Hepatocyte (in vitro differentiated cells): Measurements from ENCODE around the gene LMOD1. TPM values are rescaled to one million over a fixed set of nuclear protein-coding genes. Genes with fewer than 3 reads are reported as not detected.

Experiments
- DNase-seq: peaks from one replicate; pipeline ENCODE4 v3.0.0-alpha.2; 2016; ENCODE audit warnings: low spot score
- H2AFZ ChIP-seq: fragments of 200-600 bp; sonication (generic); 2 replicates; pipeline ENCODE4 v1.6.0; 2016; ENCODE audit warnings: antibody characterized with exemption, mild to moderate bottlenecking
- H3K27ac ChIP-seq: fragments of 200-600 bp; sonication (generic); 2 replicates; pipeline ENCODE4 v1.5.1; 2016; ENCODE audit warnings: mild to moderate bottlenecking
- H3K27me3 ChIP-seq: fragments of 200-600 bp; sonication (generic); 2 replicates; pipeline ENCODE4 v1.6.1; 2016
- H3K36me3 ChIP-seq: fragments of 200-600 bp; sonication (generic); replicated peaks from 2 replicates; pipeline ENCODE4 v1.5.1; 2016; ENCODE audit warnings: low read depth; ENCODE audit not compliant: insufficient read depth
- H3K4me1 ChIP-seq: fragments of 200-600 bp; sonication (generic); 2 replicates; pipeline ENCODE4 v1.5.1; 2016; ENCODE audit warnings: mild to moderate bottlenecking, moderate library complexity; ENCODE audit not compliant: insufficient read depth
- H3K4me2 ChIP-seq: fragments of 200-600 bp; sonication (generic); 2 replicates; pipeline ENCODE4 v1.6.0; 2016
- H3K4me3 ChIP-seq: fragments of 200-600 bp; sonication (generic); 2 replicates; pipeline ENCODE4 v1.5.1; 2016; ENCODE audit warnings: mild to moderate bottlenecking
- H3K79me2 ChIP-seq: fragments of 200-600 bp; sonication (generic); 2 replicates; pipeline ENCODE4 v1.6.0; 2017; ENCODE audit warnings: mild to moderate bottlenecking
- H3K9me2 ChIP-seq: fragments of 200-600 bp; sonication (generic); replicated peaks from 2 replicates; pipeline ENCODE4 v1.6.0; 2017; ENCODE audit warnings: mild to moderate bottlenecking; ENCODE audit not compliant: insufficient read depth
- H3K9me3 ChIP-seq: fragments of 200-600 bp; sonication (generic); 2 replicates; pipeline ENCODE4 v1.5.1; 2016; ENCODE audit warnings: low read depth, mild to moderate bottlenecking
- H4K20me1 ChIP-seq: fragments of 200-600 bp; sonication (generic); 2 replicates; pipeline ENCODE4 v1.6.0; 2016; ENCODE audit warnings: mild to moderate bottlenecking; ENCODE audit not compliant: insufficient read depth, poor library complexity, severe bottlenecking
- CTCF ChIP-seq: fragments of 200-600 bp; sonication (generic); IDR thresholded peaks from 2 replicates; pipeline ENCODE4 v1.5.1; 2016; ENCODE audit warnings: antibody characterized with exemption, mild to moderate bottlenecking; ENCODE audit not compliant: poor library complexity
- EZH2 ChIP-seq: fragments of 200-600 bp; sonication (generic); IDR thresholded peaks from 2 replicates; pipeline ENCODE4 v1.6.1; 2016; ENCODE audit warnings: antibody characterized with exemption, mild to moderate bottlenecking, borderline replicate concordance
- EZH2phosphoT487 ChIP-seq: fragments of 200-600 bp; sonication (generic); IDR thresholded peaks from one replicate; pipeline ENCODE4 v1.6.1; 2018; ENCODE audit warnings: antibody characterized with exemption, mild to moderate bottlenecking, low read depth, moderate library complexity; ENCODE audit not compliant: unreplicated experiment, severe bottlenecking
- WGBS: methylation state at CpG from one replicate; pipeline ENCODE4 v1.1.6; 2016; ENCODE audit warnings: low lambda C conversion rate; ENCODE audit errors: missing lambda C conversion rate; 5-methylcytosine and 5-hydroxymethylcytosine counted together
- polyA plus RNA-seq: library from polyadenylated mRNA; unstranded; fragments of >200 nt; fragmentation: Nextera tagmentation; extraction: Ambion mirVana; gene quantifications from 2 replicates; pipeline ENCODE4 v1.2.1, GENCODE V29; 2016
- total RNA-seq: library from RNA; depleted of rRNA; stranded (reverse); fragments of >200 nt; gene quantifications from 2 replicates; pipeline ENCODE4 v1.2.3, GENCODE V29; 2014

Gene LMOD1
- total and polyA plus RNA-seq, 2 experiments from 2014 or later, result 6.4 to 8.7 TPM

- no peaks in the 10 kb centered on the region for H3K9me2 ChIP-seq
- no peak overlapping the region for H3K27ac ChIP-seq
- H3K36me3 ChIP-seq, result no peaks in the 10 kb centered on the region
- H3K27me3 ChIP-seq, result no peaks in the 10 kb centered on the region
- no peak overlapping the region for H2AFZ ChIP-seq
- 74% methylated on average over 1 of the region's 1 CpG for WGBS
- H3K4me2 ChIP-seq, result no peak overlapping the region
- no peaks in the 10 kb centered on the region for H3K9me3 ChIP-seq
- no peaks in the 10 kb centered on the region for H3K4me1 ChIP-seq
- H4K20me1 ChIP-seq, result no peaks in the 10 kb centered on the region
- TF ChIP-seq EZH2phosphoT487 (no peak), CTCF (no peak), EZH2 (no peak)
- DNase-seq, result no peak
- no peak overlapping the region for H3K4me3 ChIP-seq
- no peaks in the 10 kb centered on the region for H3K79me2 ChIP-seq
These were observed 64.7 kb downstream of the LMOD1 start for GRCh38 chr1:201881617-201882016.

GRCh38 chr1:201880928-201881571 is 65.3 kb downstream of the LMOD1 start:
- Histone ChIP-seq H3K27ac (no peak overlapping the region), H3K4me2 (no peak overlapping the region), H3K9me2 (no peaks in the 10 kb centered on the region), H3K4me3 (no peak overlapping the region), H2AFZ (no peak overlapping the region), H3K79me2 (no peaks in the 10 kb centered on the region), H3K27me3 (no peaks in the 10 kb centered on the region), H3K36me3 (no peaks in the 10 kb centered on the region), H4K20me1 (no peaks in the 10 kb centered on the region), H3K9me3 (no peaks in the 10 kb centered on the region), H3K4me1 (no peaks in the 10 kb centered on the region)
- 76% methylated on average over 6 of the region's 6 CpGs for WGBS
- TF ChIP-seq CTCF (no peak), EZH2phosphoT487 (no peak)
- no peak for DNase-seq

GRCh38 chr1:201877877-201878401 is 68.4 kb downstream of the LMOD1 start:
- no peaks in the 10 kb centered on the region for H3K36me3 ChIP-seq
- H4K20me1 ChIP-seq, result no peaks in the 10 kb centered on the region
- H3K27ac ChIP-seq, result no peak overlapping the region
- 60% methylated on average over 6 of the region's 6 CpGs for WGBS
- H3K9me2 ChIP-seq, result no peaks in the 10 kb centered on the region
- H3K79me2 ChIP-seq, result no peaks in the 10 kb centered on the region
- no peak overlapping the region for H3K4me2 ChIP-seq
- H2AFZ ChIP-seq, result no peak overlapping the region
- no peak overlapping the region for H3K4me3 ChIP-seq
- H3K4me1 ChIP-seq, result no peaks in the 10 kb centered on the region
- no peaks in the 10 kb centered on the region for H3K9me3 ChIP-seq
- DNase-seq, result peak; percentile 73
- H3K27me3 ChIP-seq, result no peaks in the 10 kb centered on the region
- peak; percentile 72 for TF ChIP-seq CTCF
- TF ChIP-seq EZH2phosphoT487, result no peak
